ENCODE data around the gene KIRREL3. TPM values are rescaled to one million over a fixed set of nuclear protein-coding genes. Genes with fewer than 3 reads are reported as not detected.
A peak's percentile ranks its signal among the peaks of the same experiment; 100 is the strongest.

Gene KIRREL3
- total RNA-seq, 2 donors from 2014 or later: not detected

- H3K36me3 Mint-ChIP-seq: no peaks in the 10 kb centered on the region
Observed at GRCh38 chr11:126585774-126586491, 414.6 kb downstream of the KIRREL3 start.

DNA sequence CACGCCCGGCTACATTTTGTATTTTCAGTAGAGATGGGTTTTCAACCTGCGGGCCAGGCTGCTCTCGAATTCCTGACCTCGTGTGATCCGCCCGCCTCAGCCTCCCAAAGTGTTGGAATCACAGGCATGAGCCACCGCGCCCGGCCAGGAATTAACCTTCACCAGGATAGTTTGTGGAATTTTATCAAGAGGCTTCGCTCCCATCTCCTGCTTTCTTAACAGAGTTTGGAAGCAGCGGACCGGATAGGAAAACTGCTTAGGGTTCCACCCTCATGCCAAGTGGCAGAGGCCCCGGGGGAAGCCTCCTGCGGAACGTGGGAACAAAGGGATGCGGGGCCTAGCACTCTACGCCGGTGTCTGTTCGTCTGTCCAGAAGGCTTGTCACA lies 415.2 kb downstream of the KIRREL3 start:
- ATAC-seq (no peak), DNase-seq (ENCODE audit: low spot score in 2 of 2) (no peak)
- Mint-ChIP-seq H3K27ac (no peak overlapping the region), H3K36me3 (no peaks in the 10 kb centered on the region), H3K9me3 (no peaks in the 10 kb centered on the region)

More at GRCh38 chr11:126585774-126586491, 414.6 kb downstream of the KIRREL3 start:
- ATAC-seq (no peak), DNase-seq (ENCODE audit: low spot score in 2 of 2) (no peak)
- Mint-ChIP-seq H3K9me3 (no peaks in the 10 kb centered on the region), H3K27ac (no peak overlapping the region)

GRCh38 chr11:126583594-126584427 lies 416.8 kb downstream of the KIRREL3 start:
- Mint-ChIP-seq H3K27ac (no peak overlapping the region), H3K9me3 (no peaks in the 10 kb centered on the region)
- no peak for ATAC-seq

GRCh38 chr11:126583101-126583500 lies 417.5 kb downstream of the KIRREL3 start:
- DNase-seq (ENCODE audit: low spot score in 2 of 2): no peak
- Mint-ChIP-seq H3K36me3 (no peaks in the 10 kb centered on the region), H3K9me3 (no peaks in the 10 kb centered on the region), H3K27ac (peak overlapping the region in 1 of 2 donors; percentile 65)
- no peak for ATAC-seq

More at GRCh38 chr11:126583594-126584427, 416.8 kb downstream of the KIRREL3 start:
- no peak for DNase-seq (ENCODE audit: low spot score in 2 of 2)
- no peaks in the 10 kb centered on the region for H3K36me3 Mint-ChIP-seq

- Mint-ChIP-seq H3K27ac (no peak overlapping the region), H3K36me3 (no peaks in the 10 kb centered on the region), H3K9me3 (no peaks in the 10 kb centered on the region)
- ATAC-seq (no peak), DNase-seq (ENCODE audit: low spot score in 2 of 2) (no peak)
Observed at GRCh38 chr11:126581871-126582648, 418.5 kb downstream of the KIRREL3 start.

- DNase-seq (ENCODE audit: low spot score in 2 of 2) (no peak), ATAC-seq (no peak)
- H3K27ac Mint-ChIP-seq: no peak overlapping the region
- H3K36me3 Mint-ChIP-seq: no peaks in the 10 kb centered on the region
- H3K9me3 Mint-ChIP-seq: no peaks in the 10 kb centered on the region
Observed at GRCh38 chr11:126578426-126578825, 422.1 kb downstream of the KIRREL3 start.

DNA sequence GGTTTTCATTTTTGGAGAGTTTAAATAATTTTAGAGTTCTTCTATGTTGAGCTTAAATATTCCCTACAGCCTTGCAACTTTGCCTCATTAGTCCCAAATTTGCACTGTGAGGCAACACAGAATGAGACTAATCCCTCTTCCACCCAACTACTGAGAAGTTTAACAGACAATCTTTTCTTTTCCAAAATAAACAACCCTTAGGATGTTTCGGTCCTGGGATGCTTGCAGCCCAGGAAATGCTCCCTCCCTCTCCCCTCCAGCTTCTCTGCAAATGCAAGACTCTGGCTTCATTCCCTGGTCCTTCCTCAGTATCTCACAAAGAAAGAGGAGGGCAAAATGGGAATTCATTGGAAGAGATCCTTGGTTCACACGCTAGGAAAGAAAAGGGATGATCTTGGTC lies 422.5 kb downstream of the KIRREL3 start:
- H3K27ac Mint-ChIP-seq: no peak overlapping the region
- no peaks in the 10 kb centered on the region for H3K9me3 Mint-ChIP-seq
- ATAC-seq (no peak), DNase-seq (ENCODE audit: low spot score in 2 of 2) (no peak)
- no peaks in the 10 kb centered on the region for H3K36me3 Mint-ChIP-seq

GRCh38 chr11:126575849-126576248 lies 424.7 kb downstream of the KIRREL3 start:
- no peak overlapping the region for H3K27ac Mint-ChIP-seq
- no peaks in the 10 kb centered on the region for H3K9me3 Mint-ChIP-seq
- ATAC-seq: no peak
- DNase-seq (ENCODE audit: low spot score in 2 of 2): no peak
- H3K36me3 Mint-ChIP-seq: no peaks in the 10 kb centered on the region

DNA sequence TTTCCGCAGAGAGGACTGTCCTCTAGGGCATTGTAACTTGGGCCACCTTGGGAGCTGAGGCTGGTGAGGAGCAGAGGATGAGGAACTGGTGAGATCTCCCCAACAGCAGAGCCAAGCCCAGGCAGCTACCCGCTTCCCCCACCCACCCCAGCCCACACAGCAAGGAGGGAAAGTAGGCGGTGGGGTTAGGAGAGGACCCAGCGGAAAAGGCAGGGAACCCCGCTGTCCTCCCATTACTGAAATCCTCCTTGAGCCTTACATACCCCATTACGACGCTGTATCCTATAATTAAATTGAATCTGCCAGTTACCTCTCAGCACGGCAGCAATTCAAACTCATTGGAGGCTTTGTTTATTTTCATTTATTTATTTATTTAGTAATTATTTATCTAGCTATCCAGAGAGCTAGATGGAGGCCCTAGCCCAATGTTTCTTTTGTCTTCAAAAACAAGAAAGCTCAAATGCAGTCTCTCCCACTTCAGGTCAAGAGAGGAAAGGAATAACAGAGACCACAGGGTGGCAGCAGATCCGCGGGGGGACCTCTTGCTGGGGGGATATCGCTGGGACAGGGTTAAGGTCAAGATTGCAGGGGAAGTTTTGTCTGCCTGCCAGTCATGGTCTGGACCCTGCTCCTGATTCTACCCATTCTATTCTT lies 427.1 kb downstream of the KIRREL3 start:
- H3K9me3 Mint-ChIP-seq: no peaks in the 10 kb centered on the region
- H3K36me3 Mint-ChIP-seq: no peaks in the 10 kb centered on the region
- H3K27ac Mint-ChIP-seq: no peak overlapping the region
- no peak for ATAC-seq
- no peak for DNase-seq (ENCODE audit: low spot score in 2 of 2)

- Mint-ChIP-seq H3K27ac (no peak overlapping the region), H3K36me3 (no peaks in the 10 kb centered on the region), H3K9me3 (no peaks in the 10 kb centered on the region)
- DNase-seq (ENCODE audit: low spot score in 2 of 2) (no peak), ATAC-seq (no peak)
Observed at GRCh38 chr11:126570489-126570888, 430.1 kb downstream of the KIRREL3 start.

DNA sequence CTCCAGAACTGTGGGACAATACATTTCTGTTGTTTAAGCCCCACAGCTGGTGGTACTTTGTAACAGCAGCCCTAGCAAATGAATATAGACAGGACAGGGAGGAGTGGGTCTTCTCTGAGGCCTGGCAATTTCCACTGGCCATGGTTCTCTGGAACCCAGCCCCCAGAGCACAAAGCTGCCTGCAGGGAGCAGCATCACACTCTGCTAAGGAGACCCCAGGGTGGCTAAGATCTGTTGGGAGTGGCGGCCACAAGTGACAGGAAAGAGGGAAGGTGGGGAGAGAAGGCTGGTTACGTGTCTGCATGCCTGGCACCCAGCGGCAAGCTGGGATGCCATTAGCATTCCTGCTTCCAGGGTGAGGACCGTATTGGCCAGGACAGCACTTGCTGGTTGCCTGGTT lies 433.2 kb downstream of the KIRREL3 start:
- no peak for DNase-seq (ENCODE audit: low spot score in 2 of 2)
- Mint-ChIP-seq H3K27ac (no peak overlapping the region), H3K36me3 (no peaks in the 10 kb centered on the region), H3K9me3 (peaks cover 0 to under 1% of the 10 kb centered on the region in 2 donors)
- ATAC-seq: no peak

GRCh38 chr11:126564566-126564965 lies 436.0 kb downstream of the KIRREL3 start:
- Mint-ChIP-seq H3K27ac (no peak overlapping the region), H3K36me3 (no peaks in the 10 kb centered on the region), H3K9me3 (peaks cover 7 to 9% of the 10 kb centered on the region in 2 donors)
- ATAC-seq (no peak), DNase-seq (ENCODE audit: low spot score in 2 of 2) (no peak)

DNA sequence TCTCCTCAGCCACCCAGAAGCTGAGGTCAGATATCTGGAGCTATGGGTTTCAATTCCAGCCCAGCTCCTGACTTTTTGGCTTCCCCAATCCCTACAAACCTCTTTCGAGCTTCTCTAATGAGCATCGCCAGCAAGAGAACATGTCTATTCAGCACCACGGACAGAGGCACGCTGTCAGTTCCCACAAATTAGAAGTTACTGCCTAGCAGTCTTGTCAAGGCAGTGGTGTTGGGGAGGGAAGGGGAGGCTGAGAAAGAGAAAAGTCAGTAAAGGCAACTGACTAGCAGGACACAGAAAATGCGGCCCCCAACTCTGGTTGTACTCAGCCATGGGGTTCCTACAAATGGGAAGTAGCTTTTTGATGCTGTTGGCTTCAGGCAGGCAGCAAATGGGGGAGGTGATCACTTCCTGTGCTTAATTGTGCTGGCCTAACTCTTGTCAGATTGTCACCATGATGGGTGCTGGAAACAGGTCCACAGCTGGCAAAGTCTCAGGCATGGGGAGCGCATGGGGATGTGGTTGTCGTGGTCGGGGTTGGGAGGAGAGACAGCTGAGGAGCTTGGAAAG lies 439.2 kb downstream of the KIRREL3 start:
- Mint-ChIP-seq H3K27ac (no peak overlapping the region), H3K36me3 (no peaks in the 10 kb centered on the region), H3K9me3 (peaks cover 7 to 9% of the 10 kb centered on the region in 2 donors)
- no peak for ATAC-seq
- DNase-seq (ENCODE audit: low spot score in 2 of 2): peak in 1 of 2 donors; percentile 25

DNA sequence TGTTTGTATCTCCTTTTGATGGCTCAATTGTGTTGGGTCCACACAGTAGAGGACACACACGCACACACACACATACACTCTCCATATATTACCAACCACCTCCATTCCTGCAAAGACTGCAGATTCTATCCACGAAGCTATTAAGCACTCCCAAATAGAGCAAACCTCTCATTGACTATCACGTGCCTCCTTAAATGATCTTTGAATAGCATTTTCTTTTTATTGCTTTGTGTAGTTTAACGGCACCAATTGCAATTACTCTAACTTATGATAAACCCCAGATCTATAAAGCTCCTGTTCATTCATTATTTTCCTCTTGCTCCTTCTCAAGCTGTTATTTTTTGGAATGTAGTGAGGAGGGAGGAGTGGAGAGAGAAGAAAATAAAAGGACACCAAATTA lies 440.3 kb downstream of the KIRREL3 start:
- no peak overlapping the region for H3K27ac Mint-ChIP-seq
- ATAC-seq: no peak

DNA sequence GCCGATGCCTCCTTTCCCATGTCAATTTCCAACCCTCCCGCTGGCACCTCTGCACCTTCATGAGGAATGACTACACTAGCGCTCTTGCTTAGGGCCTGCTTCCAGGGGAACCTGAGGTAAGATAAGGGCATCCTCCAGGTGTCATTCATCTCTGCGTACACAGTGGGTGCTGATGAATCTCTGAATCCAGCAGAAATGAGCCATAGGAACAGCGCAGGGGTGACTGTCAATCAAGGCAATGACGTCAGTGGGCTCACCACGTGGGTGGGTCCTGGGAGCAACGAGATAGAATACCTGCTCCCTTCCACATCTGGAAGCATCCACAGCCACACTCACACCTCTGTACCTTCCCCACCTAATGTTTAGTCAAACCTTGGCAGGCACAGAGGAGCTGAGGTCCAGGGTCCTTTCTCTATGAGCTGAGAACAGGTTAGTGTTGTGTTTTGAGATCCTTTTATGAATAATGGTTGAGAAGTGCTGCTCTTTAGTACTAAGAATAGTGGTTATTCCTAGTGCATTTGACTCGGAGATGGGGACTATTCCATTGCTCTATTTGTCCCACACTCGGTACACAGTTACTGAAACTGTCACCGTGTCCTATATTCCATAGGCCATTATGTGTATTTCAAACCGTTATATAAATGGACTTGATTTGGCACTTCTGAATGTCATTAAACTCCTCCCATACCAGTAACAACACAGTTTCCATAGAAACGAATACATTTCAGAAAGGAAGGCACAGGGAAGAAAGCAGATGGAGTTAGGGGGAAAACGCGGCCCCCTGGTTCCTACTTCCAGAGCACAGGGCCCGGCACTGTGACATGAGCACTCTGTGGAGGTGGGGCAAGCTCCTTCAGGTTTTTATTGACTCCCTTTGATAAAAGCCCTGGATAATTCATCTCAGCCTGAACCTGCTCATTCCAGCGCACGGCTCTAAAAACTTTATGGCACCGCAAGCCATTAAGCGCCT lies 451.7 kb downstream of the KIRREL3 start:
- ATAC-seq (no peak), DNase-seq (ENCODE audit: low spot score in 2 of 2) (no peak)
- Mint-ChIP-seq H3K36me3 (no peaks in the 10 kb centered on the region), H3K27ac (no peak overlapping the region), H3K9me3 (no peaks in the 10 kb centered on the region)

More for the DNA sequence above, 440.3 kb downstream of the KIRREL3 start:
- H3K36me3 Mint-ChIP-seq: no peaks in the 10 kb centered on the region
- H3K9me3 Mint-ChIP-seq: peaks cover 7 to 9% of the 10 kb centered on the region in 2 donors
- no peak for DNase-seq (ENCODE audit: low spot score in 2 of 2)
